Measurements from ENCODE around the gene CDK2AP2.

DNA sequence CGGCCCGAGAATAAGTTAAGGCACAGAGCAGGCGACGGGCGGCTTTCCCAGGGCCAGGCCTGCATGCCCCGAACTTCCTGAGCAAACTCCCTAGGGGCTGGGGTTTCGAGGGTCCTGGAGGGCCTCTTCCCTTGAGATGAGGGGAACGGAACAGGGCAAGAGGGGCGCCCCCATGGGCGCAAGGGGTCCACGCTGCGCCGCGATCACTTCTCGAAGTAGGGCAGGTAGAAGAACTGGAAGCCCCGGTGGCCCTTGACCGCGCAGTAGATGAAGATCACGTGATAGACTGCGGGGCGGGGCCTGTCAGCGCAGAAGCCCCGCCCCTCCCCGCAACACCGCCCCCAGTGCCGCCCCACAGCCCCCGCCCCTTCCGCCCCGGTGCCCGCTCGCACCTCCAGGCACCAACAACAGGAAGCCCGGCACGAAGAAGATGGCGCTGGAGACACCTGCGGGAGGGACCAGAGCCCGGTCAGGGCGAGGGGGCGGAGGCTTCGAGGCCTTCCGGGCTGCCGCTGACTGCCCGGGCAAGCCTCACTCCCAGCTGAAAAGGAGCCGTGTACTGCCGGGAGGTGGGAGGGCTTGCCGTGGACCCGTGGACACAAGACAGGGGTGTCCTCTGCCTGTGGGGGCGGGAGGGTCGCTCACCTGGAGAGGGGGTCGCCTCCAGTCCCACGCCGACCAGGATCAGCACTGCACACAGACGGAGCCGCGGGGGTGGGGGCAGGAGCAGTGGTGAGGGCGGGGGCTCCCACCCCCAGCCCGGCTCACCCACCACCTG, 43.4 kb downstream of the CDK2AP2 start:
- TF ChIP-seq POLR2A (IDR thresholded peaks at IDR 0.05; ENCODE audit: low read depth, low read length), result peak; percentile 78
- TF ChIP-seq POLR2AphosphoS5 (IDR thresholded peaks at IDR 0.05; ENCODE audit: low read depth, low read length), result peak; percentile 71
- no peak for TF ChIP-seq PAX5 (IDR thresholded peaks at IDR 0.05; ENCODE audit: insufficient read depth, low read length, severe bottlenecking)
- peak; percentile 70 for TF ChIP-seq TAF1 (IDR thresholded peaks at IDR 0.05; ENCODE audit: low read depth, low read length)
